Uterus (tissue), 2 donors: ENCODE data around the gene CPEB3.

ENCODE experiments used
- POLR2A ChIP-seq, 2 donors: fragments of 450-650 bp; IDR thresholded peaks; one replicate each; pipeline ENCODE4 v1.6.1; 2016; ENCODE audit warnings: antibody characterized with exemption in 2 of 2, mild to moderate bottlenecking in 1 of 2, moderate library complexity in 1 of 2
- TF ChIP-seq, protein P1 (sequence below), 4 experiments: fragments of 200-600 bp in 2 of 4; fragments of 450-650 bp in 2 of 4; sonication (generic) in 2 of 4; IDR thresholded peaks; one replicate each; pipeline ENCODE4 v1.5.1; 2016 to 2019; ENCODE audit warnings: antibody characterized with exemption in 4 of 4, mild to moderate bottlenecking in 2 of 4, moderate library complexity in 1 of 4

DNA sequence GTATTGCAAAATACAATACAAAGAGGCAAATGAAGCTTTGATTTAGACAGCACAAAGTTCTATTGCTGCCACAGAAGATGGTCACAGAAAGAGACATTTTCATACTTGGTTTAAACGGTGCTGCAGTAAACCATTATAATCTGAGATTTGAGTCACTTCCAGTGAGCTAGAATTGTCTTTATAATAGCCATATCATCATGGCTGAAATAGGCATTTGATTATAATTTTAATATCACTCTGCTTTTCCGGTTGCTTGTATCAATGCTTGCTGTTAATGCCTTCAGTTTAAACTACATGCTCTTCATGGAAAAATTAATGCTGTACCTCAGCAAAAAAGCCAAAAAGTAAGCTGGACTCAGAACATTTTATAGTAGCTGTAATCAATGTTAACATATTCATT lies 48.5 kb downstream of the CPEB3 start:
- TF ChIP-seq, protein P1, sequence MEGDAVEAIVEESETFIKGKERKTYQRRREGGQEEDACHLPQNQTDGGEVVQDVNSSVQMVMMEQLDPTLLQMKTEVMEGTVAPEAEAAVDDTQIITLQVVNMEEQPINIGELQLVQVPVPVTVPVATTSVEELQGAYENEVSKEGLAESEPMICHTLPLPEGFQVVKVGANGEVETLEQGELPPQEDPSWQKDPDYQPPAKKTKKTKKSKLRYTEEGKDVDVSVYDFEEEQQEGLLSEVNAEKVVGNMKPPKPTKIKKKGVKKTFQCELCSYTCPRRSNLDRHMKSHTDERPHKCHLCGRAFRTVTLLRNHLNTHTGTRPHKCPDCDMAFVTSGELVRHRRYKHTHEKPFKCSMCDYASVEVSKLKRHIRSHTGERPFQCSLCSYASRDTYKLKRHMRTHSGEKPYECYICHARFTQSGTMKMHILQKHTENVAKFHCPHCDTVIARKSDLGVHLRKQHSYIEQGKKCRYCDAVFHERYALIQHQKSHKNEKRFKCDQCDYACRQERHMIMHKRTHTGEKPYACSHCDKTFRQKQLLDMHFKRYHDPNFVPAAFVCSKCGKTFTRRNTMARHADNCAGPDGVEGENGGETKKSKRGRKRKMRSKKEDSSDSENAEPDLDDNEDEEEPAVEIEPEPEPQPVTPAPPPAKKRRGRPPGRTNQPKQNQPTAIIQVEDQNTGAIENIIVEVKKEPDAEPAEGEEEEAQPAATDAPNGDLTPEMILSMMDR (IDR thresholded peaks at IDR 0.05): no peak
- TF ChIP-seq POLR2A (IDR thresholded peaks at IDR 0.05): no peak
